ENCODE measurements around the gene RPGRIP1L. TPM values are rescaled to one million over a fixed set of nuclear protein-coding genes. Genes with fewer than 3 reads are reported as not detected.
A peak's percentile ranks its signal among the peaks of the same experiment; 100 is the strongest.

The RPGRIP1L gene
- polyA plus RNA-seq, 4 donors, result 16.9 to 19.6 (median 18.8) TPM

GRCh38 chr16:53664724-53665345, 38.8 kb downstream of the RPGRIP1L start:
- DNase-seq (ENCODE audit: low read depth in 4 of 4, low spot score in 3 of 4), result no peak

GRCh38 chr16:53662072-53662471, 41.6 kb downstream of the RPGRIP1L start:
- DNase-seq (ENCODE audit: low read depth in 4 of 4, low spot score in 3 of 4), result no peak

GRCh38 chr16:53654946-53655345, 48.7 kb downstream of the RPGRIP1L start:
- DNase-seq (ENCODE audit: low read depth in 4 of 4, low spot score in 3 of 4), result no peak

GRCh38 chr16:53651357-53651756, 52.3 kb downstream of the RPGRIP1L start:
- no peak for DNase-seq (ENCODE audit: low read depth in 4 of 4, low spot score in 3 of 4)

GRCh38 chr16:53646506-53646905, 57.2 kb downstream of the RPGRIP1L start:
- no peak for DNase-seq (ENCODE audit: low read depth in 4 of 4, low spot score in 3 of 4)

- no peak for DNase-seq (ENCODE audit: low read depth in 4 of 4, low spot score in 3 of 4)
These were observed 60.2 kb downstream of the RPGRIP1L start for GRCh38 chr16:53643474-53643873.

GRCh38 chr16:53642094-53642493, 61.6 kb downstream of the RPGRIP1L start:
- DNase-seq (ENCODE audit: low read depth in 4 of 4, low spot score in 3 of 4), result no peak

- no peak for DNase-seq (ENCODE audit: low read depth in 4 of 4, low spot score in 3 of 4)
These were observed 66.7 kb downstream of the RPGRIP1L start for GRCh38 chr16:53636978-53637377.

GRCh38 chr16:53632526-53632925, 71.1 kb downstream of the RPGRIP1L start:
- DNase-seq (ENCODE audit: low read depth in 4 of 4, low spot score in 3 of 4), result no peak

- no peak for DNase-seq (ENCODE audit: low read depth in 4 of 4, low spot score in 3 of 4)
These were observed 72.2 kb downstream of the RPGRIP1L start for GRCh38 chr16:53631236-53632025.

- DNase-seq (ENCODE audit: low read depth in 4 of 4, low spot score in 3 of 4), result no peak
These were observed 73.9 kb downstream of the RPGRIP1L start for GRCh38 chr16:53629607-53630312.

- DNase-seq (ENCODE audit: low read depth in 4 of 4, low spot score in 3 of 4), result no peak
These were observed 74.5 kb downstream of the RPGRIP1L start for GRCh38 chr16:53629151-53629550.

- no peak for DNase-seq (ENCODE audit: low read depth in 4 of 4, low spot score in 3 of 4)
These were observed 76.8 kb downstream of the RPGRIP1L start for GRCh38 chr16:53626811-53627210.

GRCh38 chr16:53626161-53626560, 77.5 kb downstream of the RPGRIP1L start:
- no peak for DNase-seq (ENCODE audit: low read depth in 4 of 4, low spot score in 3 of 4)

- no peak for DNase-seq (ENCODE audit: low read depth in 4 of 4, low spot score in 3 of 4)
These were observed 78.4 kb downstream of the RPGRIP1L start for GRCh38 chr16:53625221-53625620.

- no peak for DNase-seq (ENCODE audit: low read depth in 4 of 4, low spot score in 3 of 4)
These were observed 81.3 kb downstream of the RPGRIP1L start for GRCh38 chr16:53622315-53622714.

- no peak for DNase-seq (ENCODE audit: low read depth in 4 of 4, low spot score in 3 of 4)
These were observed 83.2 kb downstream of the RPGRIP1L start for GRCh38 chr16:53620476-53620875.

- no peak for DNase-seq (ENCODE audit: low read depth in 4 of 4, low spot score in 3 of 4)
These were observed 84.4 kb downstream of the RPGRIP1L start for GRCh38 chr16:53619235-53619634.

GRCh38 chr16:53614346-53614745, 89.3 kb downstream of the RPGRIP1L start:
- no peak for DNase-seq (ENCODE audit: low read depth in 4 of 4, low spot score in 3 of 4)

GRCh38 chr16:53612003-53612402, 91.7 kb downstream of the RPGRIP1L start:
- DNase-seq (ENCODE audit: low read depth in 4 of 4, low spot score in 3 of 4), result no peak

GRCh38 chr16:53611179-53611696, 92.4 kb downstream of the RPGRIP1L start:
- DNase-seq (ENCODE audit: low read depth in 4 of 4, low spot score in 3 of 4), result peak in 3 of 4 donors; percentile 16 to 59 (median 41)
